HCT116 (cell line): ENCODE data around the gene OR4E2.

Experiments
- EGR1 ChIP-seq: IDR thresholded peaks from 2 replicates; pipeline ENCODE4 v1.6.1; 2012; ENCODE audit warnings: low read depth
- EZH2 ChIP-seq: fragments of 200-600 bp; sonication (generic); IDR thresholded peaks from 2 replicates; pipeline ENCODE4 v1.6.1; 2017; ENCODE audit warnings: antibody characterized with exemption, mixed run types
- JUND ChIP-seq: IDR thresholded peaks from 2 replicates; pipeline ENCODE4 v1.6.1; 2012
- POLR2A ChIP-seq: IDR thresholded peaks from 2 replicates; pipeline ENCODE4 v1.7.0; 2011; ENCODE audit warnings: borderline replicate concordance; ENCODE audit not compliant: insufficient read depth, insufficient read length; ENCODE audit errors: extremely low read depth
- POLR2AphosphoS5 ChIP-seq: IDR thresholded peaks from 2 replicates; pipeline ENCODE4 v1.6.1; 2011; ENCODE audit warnings: mild to moderate bottlenecking, low read depth, low read length, moderate library complexity
- TF ChIP-seq, protein P1 (sequence below), 3 experiments: fragments of 200-600 bp in 1 of 3; sonication (generic) in 1 of 3; IDR thresholded peaks in 2 of 3; conservative IDR thresholded peaks in 1 of 3; 2 replicates each; pipeline ENCODE4 v1.5.1; 2012 to 2017; ENCODE audit warnings: low read depth in 2 of 3, low read length in 2 of 3, antibody characterized with exemption in 1 of 3, borderline replicate concordance in 1 of 3, control low read depth in 1 of 3, mild to moderate bottlenecking in 1 of 3, mixed read lengths in 1 of 3, mixed run types in 1 of 3, moderate library complexity in 1 of 3; ENCODE audit not compliant: insufficient read depth in 1 of 3

DNA sequence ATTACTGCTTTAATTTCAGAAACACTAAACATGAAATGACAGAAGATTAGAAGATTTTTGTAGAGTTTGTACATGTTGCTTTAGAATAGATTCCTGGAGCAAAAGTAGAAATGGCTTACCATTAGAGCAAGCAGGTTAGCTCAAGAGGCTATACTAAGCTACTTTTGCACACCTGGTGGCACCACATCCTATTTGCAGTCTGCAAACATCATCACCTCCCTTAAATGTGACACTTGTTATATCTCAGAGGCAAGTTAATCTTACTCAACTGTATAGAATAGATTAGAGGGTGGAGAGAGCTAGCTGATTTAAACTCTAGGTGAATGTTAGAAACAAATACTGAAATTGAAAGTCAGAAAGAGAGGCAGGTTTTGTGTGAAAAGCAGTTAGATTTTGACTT lies 50.7 kb downstream of the OR4E2 start:
- TF ChIP-seq POLR2AphosphoS5 = no peak
- TF ChIP-seq, protein P1, sequence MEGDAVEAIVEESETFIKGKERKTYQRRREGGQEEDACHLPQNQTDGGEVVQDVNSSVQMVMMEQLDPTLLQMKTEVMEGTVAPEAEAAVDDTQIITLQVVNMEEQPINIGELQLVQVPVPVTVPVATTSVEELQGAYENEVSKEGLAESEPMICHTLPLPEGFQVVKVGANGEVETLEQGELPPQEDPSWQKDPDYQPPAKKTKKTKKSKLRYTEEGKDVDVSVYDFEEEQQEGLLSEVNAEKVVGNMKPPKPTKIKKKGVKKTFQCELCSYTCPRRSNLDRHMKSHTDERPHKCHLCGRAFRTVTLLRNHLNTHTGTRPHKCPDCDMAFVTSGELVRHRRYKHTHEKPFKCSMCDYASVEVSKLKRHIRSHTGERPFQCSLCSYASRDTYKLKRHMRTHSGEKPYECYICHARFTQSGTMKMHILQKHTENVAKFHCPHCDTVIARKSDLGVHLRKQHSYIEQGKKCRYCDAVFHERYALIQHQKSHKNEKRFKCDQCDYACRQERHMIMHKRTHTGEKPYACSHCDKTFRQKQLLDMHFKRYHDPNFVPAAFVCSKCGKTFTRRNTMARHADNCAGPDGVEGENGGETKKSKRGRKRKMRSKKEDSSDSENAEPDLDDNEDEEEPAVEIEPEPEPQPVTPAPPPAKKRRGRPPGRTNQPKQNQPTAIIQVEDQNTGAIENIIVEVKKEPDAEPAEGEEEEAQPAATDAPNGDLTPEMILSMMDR (IDR thresholded peaks at IDR 0.05 in 2 of 3, conservative IDR thresholded peaks at IDR 0.05 in 1 of 3; ENCODE audit: borderline replicate concordance in 1 of 3, insufficient read depth in 1 of 3, low read depth in 2 of 3, low read length in 2 of 3) = no peak
- TF ChIP-seq EGR1 = no peak
- TF ChIP-seq JUND = no peak
- TF ChIP-seq POLR2A = no peak
- TF ChIP-seq EZH2 = no peak
